A673 (cell line): ENCODE results near the gene SEC23A. TPM values are rescaled to one million over a fixed set of nuclear protein-coding genes. Genes with fewer than 3 reads are reported as not detected.

Experiments used
- BruUV-seq: library from RNA; stranded (reverse); fragments of 400-500 nt; replicated peaks from 2 replicates; lab custom pipeline; 2021; lab: Mats Ljungman, UMichigan
- CTCF ChIA-PET: fragments of 300-600 bp; sonication (Branson Sonifier 250); formaldehyde crosslinking; loops from one replicate; lab custom pipeline; 2022; ENCODE audit warnings: antibody characterized with exemption; lab: Charles Lee
- POLR2A ChIA-PET: fragments of 300-600 bp; sonication (Branson Sonifier 250); formaldehyde crosslinking; loops from one replicate; lab custom pipeline; 2022; ENCODE audit warnings: antibody characterized with exemption; ENCODE audit not compliant: low non-redundant PET; lab: Charles Lee
- DNase-seq: peaks from one replicate; pipeline ENCODE4 v3.0.0-alpha.2; 2015; ENCODE audit warnings: low spot score
- H3K27ac ChIP-seq: fragments of 200-600 bp; sonication (generic); 2 replicates; pipeline ENCODE4 v1.5.1; 2016; ENCODE audit warnings: mixed run types, low read depth, mild to moderate bottlenecking, mixed read lengths, antibody characterized with exemption, low read length; ENCODE audit not compliant: poor library complexity, severe bottlenecking
- H3K27me3 ChIP-seq: fragments of 200-600 bp; sonication (generic); replicated peaks from 2 replicates; pipeline ENCODE4 v1.6.1; 2017; ENCODE audit warnings: mixed run types, low read depth, mild to moderate bottlenecking, mixed read lengths, antibody characterized with exemption, low read length; ENCODE audit not compliant: insufficient read depth, poor library complexity
- H3K36me3 ChIP-seq: fragments of 200-600 bp; sonication (generic); 2 replicates; pipeline ENCODE4 v1.6.1; 2016; ENCODE audit warnings: mixed run types, mild to moderate bottlenecking, mixed read lengths, antibody characterized with exemption, low read length; ENCODE audit not compliant: insufficient read depth, poor library complexity, severe bottlenecking
- H3K4me1 ChIP-seq: fragments of 200-600 bp; sonication (generic); 2 replicates; pipeline ENCODE4 v1.6.1; 2017; ENCODE audit warnings: mixed run types, mild to moderate bottlenecking, mixed read lengths, antibody characterized with exemption, low read length; ENCODE audit not compliant: insufficient read depth, poor library complexity, severe bottlenecking
- H3K4me3 ChIP-seq: fragments of 200-600 bp; sonication (generic); 2 replicates; pipeline ENCODE4 v1.5.1; 2016; ENCODE audit warnings: low read depth, mixed run types, mild to moderate bottlenecking, mixed read lengths, low read length; ENCODE audit not compliant: poor library complexity, severe bottlenecking
- H3K9me3 ChIP-seq: fragments of 200-600 bp; sonication (generic); 2 replicates; pipeline ENCODE4 v1.6.1; 2016; ENCODE audit warnings: mixed run types, low read depth, mild to moderate bottlenecking, mixed read lengths, antibody characterized with exemption, low read length; ENCODE audit not compliant: poor library complexity, severe bottlenecking
- EZH2 ChIP-seq: fragments of 200-600 bp; sonication (generic); IDR thresholded peaks from 2 replicates; pipeline ENCODE4 v1.6.1; 2017; ENCODE audit warnings: borderline replicate concordance, low read depth, mild to moderate bottlenecking, mixed read lengths, antibody characterized with exemption, low read length; ENCODE audit not compliant: poor library complexity, severe bottlenecking
- intact Hi-C: fragments of 100-400 bp; cut with micrococcal nuclease; formaldehyde crosslinking; loops from one replicate; pipeline ENCODE4 v1.10.0; 2022; ENCODE audit not compliant: unreplicated experiment
- total RNA-seq: library from RNA; stranded (reverse); gene quantifications from 2 replicates; pipeline ENCODE4 v1.2.3, GENCODE V29; 2021
- TF ChIP-seq, protein P1 (sequence below): fragments of 300-800, 200-600 bp; sonication (generic); conservative IDR thresholded peaks from 2 replicates; pipeline ENCODE4 v1.5.1; 2017; ENCODE audit warnings: low read depth, mild to moderate bottlenecking, antibody characterized with exemption, low read length, moderate library complexity, mixed read lengths

Gene SEC23A
- total RNA-seq, 1 experiment from 2014 or later, result 61.9 TPM

DNA sequence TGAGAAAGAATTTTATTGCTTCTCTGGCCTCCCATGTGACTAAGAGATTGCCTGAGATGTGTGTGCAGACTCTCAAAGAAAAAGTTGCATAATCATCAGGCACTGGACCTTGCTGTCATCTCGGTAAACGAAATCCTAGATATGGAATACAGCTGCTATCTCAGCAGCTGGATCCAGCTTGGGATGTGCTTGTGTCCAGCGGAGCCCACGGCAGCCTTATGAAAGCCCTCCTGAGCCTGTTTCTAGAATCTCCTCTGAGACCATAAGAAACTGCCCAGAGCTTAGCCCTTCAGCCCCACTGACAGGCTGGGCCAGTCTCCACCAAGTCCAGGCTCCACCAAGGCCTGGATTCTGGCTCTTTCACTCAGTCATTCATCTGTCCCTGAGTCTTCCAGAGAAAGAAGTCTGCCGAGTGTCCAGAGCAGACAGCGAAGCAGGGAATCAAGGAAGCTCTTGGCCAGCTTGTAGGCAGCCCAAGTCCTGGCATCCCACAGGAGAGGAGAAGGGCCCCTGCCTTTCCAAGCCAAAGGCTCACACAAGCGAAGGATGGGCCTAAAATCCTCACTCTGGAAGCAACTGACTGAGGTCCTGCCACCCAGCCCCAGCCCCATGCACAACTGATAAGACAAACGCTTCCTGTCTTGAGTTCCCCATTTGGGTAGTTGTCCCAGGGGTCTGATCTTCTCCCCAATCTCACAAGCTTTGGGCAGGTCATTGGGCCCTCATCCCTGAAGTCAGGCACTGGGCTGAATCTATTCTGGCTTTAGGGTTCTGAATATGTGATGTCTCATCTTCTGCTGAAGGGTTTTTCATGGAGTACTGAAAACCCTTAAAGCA lies 97.8 kb downstream of the SEC23A start:
- H3K27me3 ChIP-seq, result no peaks in the 10 kb centered on the region
- no peak for DNase-seq
- ChIA-PET CTCF (no interaction called here), POLR2A (no interaction called here)
- H3K27ac ChIP-seq, result no peak overlapping the region
- no TSS peak for BruUV-seq
- no peak overlapping the region for H3K4me3 ChIP-seq
- no peaks in the 10 kb centered on the region for H3K36me3 ChIP-seq
- TF ChIP-seq EZH2, result no peak
- TF ChIP-seq, protein P1, sequence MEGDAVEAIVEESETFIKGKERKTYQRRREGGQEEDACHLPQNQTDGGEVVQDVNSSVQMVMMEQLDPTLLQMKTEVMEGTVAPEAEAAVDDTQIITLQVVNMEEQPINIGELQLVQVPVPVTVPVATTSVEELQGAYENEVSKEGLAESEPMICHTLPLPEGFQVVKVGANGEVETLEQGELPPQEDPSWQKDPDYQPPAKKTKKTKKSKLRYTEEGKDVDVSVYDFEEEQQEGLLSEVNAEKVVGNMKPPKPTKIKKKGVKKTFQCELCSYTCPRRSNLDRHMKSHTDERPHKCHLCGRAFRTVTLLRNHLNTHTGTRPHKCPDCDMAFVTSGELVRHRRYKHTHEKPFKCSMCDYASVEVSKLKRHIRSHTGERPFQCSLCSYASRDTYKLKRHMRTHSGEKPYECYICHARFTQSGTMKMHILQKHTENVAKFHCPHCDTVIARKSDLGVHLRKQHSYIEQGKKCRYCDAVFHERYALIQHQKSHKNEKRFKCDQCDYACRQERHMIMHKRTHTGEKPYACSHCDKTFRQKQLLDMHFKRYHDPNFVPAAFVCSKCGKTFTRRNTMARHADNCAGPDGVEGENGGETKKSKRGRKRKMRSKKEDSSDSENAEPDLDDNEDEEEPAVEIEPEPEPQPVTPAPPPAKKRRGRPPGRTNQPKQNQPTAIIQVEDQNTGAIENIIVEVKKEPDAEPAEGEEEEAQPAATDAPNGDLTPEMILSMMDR, result no peak
- no peaks in the 10 kb centered on the region for H3K9me3 ChIP-seq
- H3K4me1 ChIP-seq, result no peaks in the 10 kb centered on the region
- intact Hi-C loops, result no loop called here

DNA sequence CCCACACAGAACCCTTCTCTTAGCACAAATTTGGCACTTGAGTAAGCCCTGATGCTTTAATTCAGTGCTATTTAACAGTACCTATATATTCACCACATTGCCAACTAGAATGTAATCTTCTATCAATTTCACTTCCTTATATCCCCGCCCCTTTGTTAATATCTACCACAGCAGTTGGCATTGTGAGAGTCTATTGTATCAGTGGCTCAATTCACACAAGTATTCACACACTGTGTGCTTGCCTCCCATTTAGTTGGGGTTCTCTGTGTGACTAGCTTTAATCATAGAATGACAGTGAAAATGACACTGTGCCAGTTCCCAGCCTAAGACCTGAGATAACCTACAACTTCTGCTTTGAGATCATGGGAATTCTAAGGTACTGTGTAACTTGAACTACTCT lies 103.1 kb downstream of the SEC23A start:
- ChIA-PET CTCF (no interaction called here), POLR2A (no interaction called here)
- no TSS peak for BruUV-seq
- Histone ChIP-seq H3K27ac (no peak overlapping the region), H3K9me3 (no peaks in the 10 kb centered on the region), H3K4me3 (no peak overlapping the region), H3K27me3 (no peaks in the 10 kb centered on the region), H3K36me3 (no peaks in the 10 kb centered on the region), H3K4me1 (no peaks in the 10 kb centered on the region)
- no peak for DNase-seq
- TF ChIP-seq, protein P1, result no peak
- no peak for TF ChIP-seq EZH2
- intact Hi-C loops, result no loop called here

DNA sequence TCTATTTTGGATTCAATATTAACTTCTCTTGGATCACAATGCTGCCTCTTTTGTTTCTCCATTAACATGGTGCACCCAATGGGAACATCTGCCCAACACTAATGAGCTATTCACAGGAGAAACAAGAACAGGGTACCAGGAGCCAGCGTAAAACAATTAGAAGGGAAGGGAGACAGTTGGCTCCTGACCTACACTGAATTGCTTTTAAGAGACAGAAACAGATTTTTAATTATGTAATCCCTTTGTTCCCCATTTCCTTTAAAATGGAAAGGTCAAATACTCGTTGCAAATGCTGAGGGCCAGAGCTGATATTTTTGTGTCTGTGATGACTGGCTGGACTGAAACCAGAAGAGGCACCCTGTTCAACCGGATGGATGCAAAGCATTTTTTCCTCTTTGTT lies 108.3 kb downstream of the SEC23A start:
- ChIA-PET POLR2A (interaction anchor here (0.9 kb wide), 1 partner anchor 86 kb away, joined by 3 read pairs; no protein-coding TSS in a partner anchor), CTCF (interaction anchor here (0.6 kb wide), 2 partner anchors 44 to 1286 kb away, joined by 4 to 5 read pairs; no protein-coding TSS in a partner anchor)
- Histone ChIP-seq H3K27ac (no peak overlapping the region), H3K27me3 (no peaks in the 10 kb centered on the region), H3K4me1 (no peaks in the 10 kb centered on the region), H3K4me3 (no peak overlapping the region), H3K9me3 (no peaks in the 10 kb centered on the region), H3K36me3 (no peaks in the 10 kb centered on the region)
- TF ChIP-seq, protein P1, result no peak
- no peak for TF ChIP-seq EZH2
- BruUV-seq, result no TSS peak
- DNase-seq, result no peak
- intact Hi-C loops, result no loop called here
